Activated CD8-positive, alpha-beta memory T cell treated with anti-CD3 and anti-CD28 coated beads for 1 hour (primary cell): ENCODE data around the gene KCNS1.
"Not testable (repeated sequence)": the region's sequence is repeated elsewhere in the genome, so short reads cannot be mapped to it uniquely, and the experiment has no call there.

ENCODE experiments used
- DNase-seq, 2 donors: peaks; one replicate each; pipeline ENCODE4 v3.0.0-alpha.2; 2020; ENCODE audit warnings: low read depth in 1 of 2; ENCODE audit errors: extremely low read depth in 1 of 2

KCNS1 gene, protein sequence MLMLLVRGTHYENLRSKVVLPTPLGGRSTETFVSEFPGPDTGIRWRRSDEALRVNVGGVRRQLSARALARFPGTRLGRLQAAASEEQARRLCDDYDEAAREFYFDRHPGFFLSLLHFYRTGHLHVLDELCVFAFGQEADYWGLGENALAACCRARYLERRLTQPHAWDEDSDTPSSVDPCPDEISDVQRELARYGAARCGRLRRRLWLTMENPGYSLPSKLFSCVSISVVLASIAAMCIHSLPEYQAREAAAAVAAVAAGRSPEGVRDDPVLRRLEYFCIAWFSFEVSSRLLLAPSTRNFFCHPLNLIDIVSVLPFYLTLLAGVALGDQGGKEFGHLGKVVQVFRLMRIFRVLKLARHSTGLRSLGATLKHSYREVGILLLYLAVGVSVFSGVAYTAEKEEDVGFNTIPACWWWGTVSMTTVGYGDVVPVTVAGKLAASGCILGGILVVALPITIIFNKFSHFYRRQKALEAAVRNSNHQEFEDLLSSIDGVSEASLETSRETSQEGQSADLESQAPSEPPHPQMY

DNA sequence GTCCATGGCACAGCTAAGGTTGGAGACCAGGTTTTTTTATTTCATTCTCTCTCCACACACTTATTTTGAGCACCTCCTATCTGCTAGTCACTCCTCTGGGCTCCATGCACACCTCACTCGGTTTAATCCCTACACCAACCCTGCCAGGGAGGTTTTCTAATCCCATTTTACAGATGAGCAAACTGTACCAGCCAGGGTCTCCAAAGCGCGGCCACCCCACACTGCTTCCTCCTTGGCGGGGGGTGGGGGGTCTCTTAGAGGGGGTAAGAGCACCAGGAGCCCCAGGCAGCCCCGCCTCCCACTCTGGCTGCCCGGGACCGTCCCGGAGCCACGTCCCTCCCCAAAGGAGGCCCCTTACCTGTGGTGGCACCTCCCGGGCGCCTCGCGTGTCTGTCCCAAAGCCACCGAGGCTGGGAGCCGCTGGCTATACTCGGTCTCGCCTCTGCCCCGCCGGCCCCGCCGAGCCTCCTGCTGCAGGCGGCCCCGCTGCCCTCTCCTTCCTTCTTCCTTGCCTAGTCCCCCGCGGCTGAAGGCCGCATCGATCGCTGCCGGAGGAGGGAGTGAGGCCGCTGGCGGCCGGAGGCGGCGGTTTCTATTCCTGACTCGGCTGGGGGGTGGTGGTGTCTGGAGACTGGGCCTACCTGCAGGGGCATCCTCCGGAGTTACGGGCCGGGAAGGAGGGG is at the start of gene KCNS1:
TSS of gene KCNS1 (minus strand) at position 565 of the 683 bp plus-strand sequence. CDS start 1,891 bp downstream, outside the sequence.
- DNase-seq, result no peak

DNA sequence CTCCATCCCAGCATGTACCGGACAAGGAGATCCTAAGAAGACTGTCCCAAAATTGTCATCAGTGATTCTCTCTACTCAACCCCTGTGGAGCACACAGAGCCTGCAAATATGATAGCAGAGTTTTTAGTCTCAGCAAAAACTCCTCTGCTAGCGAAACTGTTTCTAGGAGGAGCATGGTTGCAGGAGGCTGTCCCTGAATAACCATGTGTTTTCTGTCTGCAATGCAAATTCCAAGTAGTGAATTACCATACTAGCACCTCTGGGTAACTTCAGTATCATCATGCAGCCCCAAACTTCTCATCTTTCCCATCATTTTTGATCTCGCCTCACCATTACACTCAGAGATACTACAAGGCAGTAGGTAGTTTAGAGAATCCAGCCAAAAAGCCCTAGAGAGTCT is 48.1 kb upstream of the KCNS1 start:
- DNase-seq, result no peak

DNA sequence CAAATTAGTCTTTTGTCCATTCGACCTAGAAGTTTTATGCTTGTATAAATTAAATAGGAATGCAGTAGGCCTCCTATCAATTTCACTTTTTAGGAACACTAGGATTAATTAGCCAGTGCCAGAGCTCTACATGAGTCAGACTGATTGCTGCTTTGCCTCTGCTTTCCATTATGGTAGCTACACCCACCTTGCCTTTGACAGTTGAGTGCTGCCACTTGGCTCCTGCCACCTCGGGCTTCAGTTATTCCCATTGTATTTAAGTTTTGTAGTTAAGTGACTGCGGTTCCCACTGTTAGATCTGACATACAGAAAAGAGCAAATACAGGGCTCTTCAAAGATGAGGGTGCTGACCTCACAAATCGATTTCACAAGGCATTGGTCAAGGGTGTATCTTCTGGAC is 39.9 kb upstream of the KCNS1 start:
- no peak for DNase-seq

DNA sequence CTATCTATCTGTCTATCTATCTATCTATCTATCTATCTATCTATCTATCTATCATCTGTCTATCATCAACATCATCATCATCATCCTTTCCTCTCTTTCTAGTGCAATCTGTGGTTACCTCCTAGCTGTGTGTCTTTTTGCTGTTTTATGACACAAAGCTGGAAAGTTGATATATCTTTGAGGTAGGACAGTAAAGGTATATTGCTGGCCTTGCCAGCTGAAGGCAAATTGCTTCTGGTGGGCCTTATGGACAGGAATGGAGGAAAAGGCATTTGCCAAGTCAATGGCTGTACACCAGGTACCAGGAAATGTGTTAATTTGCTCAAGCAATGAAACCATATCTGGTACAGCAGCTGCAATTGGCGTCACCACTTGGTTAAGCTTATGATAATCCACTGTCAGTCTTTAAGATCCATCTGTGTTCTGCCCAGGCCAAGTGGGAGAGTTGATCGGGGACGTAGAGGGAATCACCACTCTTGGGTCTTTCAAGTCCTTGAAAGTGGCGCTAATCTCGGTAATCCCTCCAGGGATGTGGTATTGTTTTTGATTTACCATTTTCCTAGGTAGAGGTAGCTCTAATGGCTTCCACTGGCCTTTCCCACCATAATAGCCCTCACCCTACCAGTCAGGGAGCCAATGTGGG is 38.9 kb upstream of the KCNS1 start:
- not testable (repeated sequence) for DNase-seq

DNA sequence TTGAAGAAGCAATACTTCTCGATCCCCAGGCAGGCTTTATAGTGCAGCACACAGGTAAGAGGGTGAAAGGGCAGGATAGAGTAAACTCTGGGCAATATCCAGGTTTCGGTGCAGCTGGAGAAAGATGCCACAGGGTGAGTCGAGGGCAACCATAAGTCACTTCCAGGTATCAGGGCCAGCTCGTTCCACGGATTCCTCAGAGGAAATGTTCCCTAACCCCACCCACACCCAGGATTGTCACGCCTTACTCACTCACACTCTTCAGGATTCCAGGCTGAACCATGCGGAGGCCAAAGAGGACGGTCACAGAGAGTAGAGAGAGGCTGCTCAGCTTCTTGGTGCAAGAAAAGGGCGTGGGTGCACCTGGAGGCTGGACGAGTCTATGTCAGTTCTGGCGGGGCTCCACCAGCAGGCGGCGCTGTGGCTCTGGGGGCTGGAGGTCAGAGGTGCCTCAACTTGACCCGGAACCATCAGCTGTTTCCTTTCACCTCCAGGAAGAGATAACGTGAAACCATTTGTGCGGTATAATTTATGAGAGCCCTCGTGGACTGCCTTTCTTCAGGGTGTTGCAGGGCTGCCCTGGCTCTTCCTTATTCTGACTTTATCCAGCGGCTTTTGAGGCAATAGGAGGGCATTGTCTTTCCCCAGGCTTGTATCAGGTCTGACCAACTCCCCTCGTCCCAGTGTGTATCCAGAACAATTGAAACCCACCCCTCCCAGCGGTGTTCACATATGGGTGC is 37.8 kb upstream of the KCNS1 start:
- peak in 1 of 2 donors; percentile 24 for DNase-seq

DNA sequence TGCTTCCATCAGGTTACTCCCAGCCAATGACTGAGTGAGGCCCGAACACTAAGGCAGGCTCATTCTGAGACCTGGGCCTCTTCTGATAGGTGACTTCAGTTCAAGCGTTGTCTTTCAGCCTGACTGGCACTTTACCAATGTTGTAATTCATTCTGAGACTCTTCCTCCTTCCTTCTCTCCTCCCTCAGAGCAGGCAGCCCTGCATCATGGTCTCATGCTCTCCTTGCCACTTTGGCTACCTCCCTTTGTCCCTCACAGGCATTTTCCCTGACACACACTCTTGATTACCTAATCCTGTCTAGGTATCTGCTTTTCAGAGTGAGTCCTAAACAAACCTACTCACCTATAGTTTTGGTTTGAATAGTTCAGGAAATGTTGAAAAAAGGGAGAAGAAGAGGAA is 36.0 kb upstream of the KCNS1 start:
- DNase-seq, result no peak

DNA sequence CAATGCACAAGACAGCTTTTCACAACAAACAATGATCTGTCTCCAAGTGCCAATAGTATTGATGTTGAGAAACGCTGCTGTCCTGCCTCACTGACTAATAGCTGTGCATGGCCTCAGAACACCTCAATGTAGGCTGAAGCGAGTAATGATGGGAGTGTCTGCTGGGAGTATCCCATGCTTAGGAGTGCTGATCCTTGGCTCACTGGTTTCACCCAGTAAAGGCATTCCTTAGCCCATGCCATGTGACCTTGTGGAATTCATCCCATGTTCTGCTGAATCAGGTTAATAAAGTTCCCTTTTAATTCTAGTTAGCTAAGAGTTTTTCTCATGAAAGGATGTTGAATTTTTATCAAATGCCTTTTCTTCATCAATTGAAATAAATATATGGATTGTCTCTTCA is 27.2 kb upstream of the KCNS1 start:
- DNase-seq, result no peak

DNA sequence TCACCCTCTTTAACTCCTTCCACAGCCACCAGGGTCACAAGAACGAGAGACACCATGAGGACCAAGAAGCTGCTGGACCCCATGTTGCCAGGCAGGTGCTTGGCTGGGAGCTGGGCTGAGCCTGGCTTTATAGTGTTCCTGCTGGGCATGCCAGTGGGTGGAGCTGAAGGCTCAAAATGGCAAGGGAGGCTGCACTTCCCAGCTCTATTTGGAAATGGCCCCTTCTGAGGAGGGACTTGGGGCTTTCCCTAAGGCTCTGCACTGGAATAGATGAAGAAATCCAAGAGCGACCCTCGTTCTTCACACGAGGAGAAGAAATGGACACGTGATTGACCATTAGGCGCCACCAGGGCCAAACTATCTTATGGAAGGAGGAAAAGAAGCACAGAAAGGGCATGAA is 23.4 kb upstream of the KCNS1 start, which contains the start of gene WFDC12:
TSS of gene WFDC12 (minus strand) at position 101 of the 400 bp plus-strand sequence. CDS start at position 83, 18 bp downstream.
- DNase-seq, result no peak

DNA sequence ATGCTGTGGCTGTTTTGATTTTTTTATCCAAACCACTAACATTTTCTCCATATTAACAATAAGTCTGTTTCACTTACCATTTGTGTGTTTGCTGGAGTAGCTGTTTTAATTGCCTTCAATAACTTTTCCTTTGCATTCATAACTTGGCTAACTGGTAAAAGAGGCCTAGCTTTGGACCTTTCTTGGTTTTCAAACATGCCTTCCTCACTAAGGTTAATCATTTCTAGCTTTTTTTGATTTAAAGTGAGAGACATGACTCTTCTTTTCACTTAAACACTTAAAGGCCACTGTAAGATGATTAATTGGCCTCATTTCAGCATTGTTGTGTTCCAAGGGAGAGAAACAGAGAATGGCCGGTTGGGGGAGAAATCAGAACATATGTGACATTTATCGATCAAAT is 20.5 kb upstream of the KCNS1 start:
- no peak for DNase-seq

DNA sequence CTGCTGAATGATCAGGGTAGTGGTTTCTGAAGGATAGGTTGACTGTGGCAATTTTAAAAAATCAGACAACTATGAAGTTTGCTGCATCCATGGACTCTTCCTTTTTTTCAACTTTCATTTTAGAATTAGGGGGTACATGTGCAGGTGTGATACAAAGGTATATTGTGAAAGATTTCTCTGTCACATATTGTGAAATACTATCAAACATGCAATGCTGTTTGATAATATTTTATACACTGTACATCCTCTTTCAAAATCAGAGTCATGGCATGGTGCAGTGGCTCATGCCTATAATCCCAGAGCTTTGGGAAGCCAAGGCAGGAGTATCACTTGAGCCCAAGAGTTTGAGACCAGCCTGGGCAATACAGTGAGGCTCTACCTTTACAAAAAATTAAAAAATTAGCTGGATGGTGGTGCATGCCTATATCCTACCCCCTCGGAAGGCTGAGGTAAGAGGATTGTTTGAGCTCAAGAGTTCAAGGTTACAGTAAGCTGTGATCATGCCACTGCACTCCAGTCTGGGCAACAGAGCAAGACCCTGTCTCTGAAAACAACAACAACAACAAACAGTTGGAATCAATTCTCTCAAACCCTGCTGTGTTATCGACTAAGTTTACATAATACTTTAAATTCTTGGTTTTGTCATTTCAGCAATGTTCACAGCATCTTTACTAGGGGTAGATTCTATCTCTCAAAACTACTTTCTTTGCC is 18.8 kb upstream of the KCNS1 start:
- DNase-seq, result no peak

DNA sequence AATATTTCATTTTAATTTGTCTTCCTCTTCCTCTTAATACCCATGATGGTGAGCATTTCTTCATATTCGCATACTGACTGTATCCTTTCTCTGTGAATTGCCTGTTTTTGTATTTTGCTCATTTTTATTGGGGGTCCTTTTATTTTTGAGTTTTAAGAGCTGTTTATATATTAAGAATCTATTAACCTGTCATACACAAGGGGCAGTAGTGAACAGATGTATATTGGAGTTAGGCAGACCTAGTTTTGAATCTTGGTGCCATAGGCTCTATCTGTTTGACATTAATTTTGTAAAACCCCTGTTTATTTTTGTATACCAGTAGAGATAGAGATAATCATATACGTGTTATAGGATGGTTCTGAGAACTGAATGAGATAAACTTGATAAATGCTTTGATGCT is 17.1 kb upstream of the KCNS1 start:
- no peak for DNase-seq

DNA sequence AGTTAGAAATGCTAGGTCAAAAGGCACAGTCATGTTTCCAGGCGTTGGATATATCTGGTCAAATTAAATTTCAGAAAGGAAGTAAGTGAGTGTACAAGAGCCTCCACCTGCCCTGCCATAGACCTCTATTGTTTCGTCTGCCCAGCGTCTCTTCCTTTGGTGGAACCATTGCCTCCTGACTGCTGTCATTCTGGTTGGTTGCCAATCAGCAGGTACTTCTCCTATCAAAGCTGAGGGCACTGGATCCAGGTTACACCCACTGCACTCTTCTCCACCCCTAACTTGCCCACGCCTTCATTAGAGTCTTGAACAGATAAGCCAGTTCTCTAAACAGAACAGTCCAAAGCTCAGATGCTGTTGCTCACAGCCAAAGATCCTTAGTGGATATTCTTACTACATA is 16.7 kb upstream of the KCNS1 start:
- DNase-seq, result no peak

DNA sequence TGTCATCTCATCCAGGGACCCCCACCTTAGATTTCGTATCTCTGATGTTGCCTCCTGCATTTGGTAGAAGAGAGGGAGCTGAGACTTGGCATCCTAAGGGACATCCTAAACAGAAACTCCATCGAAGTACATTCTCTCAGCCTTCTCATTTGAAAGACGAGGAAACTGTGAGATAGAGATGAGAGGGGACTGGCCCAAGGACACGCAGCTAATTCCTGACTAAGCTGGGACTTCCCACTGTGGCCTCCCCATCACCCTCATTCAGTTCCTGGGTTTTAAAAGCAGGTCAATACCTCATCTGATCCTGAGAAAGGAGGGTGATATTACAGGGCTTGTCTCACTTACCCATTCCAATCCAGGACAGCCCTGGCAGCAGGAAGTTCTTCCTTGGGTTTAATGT is 14.9 kb upstream of the KCNS1 start:
- DNase-seq, result no peak

DNA sequence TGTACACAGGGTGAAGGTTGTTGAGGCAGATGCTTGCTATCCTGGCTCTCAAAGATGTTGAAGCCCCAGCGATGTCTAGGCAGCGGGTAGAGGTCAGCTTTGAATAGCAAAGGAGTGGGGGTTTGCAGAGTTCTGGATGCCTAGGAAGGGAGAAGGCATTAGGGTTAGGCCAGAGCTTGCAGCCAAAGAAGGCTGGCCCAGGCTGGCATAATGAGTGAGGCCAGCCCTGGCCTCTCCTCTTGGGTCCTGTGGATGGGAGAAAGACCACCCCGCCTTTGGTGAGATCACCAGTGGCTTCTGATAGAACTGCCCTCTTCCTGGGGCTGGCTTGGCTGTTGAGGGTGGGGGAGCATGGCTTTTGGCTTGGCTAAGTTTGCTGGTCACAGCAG is 14.5 kb upstream of the KCNS1 start:
- DNase-seq, result no peak

DNA sequence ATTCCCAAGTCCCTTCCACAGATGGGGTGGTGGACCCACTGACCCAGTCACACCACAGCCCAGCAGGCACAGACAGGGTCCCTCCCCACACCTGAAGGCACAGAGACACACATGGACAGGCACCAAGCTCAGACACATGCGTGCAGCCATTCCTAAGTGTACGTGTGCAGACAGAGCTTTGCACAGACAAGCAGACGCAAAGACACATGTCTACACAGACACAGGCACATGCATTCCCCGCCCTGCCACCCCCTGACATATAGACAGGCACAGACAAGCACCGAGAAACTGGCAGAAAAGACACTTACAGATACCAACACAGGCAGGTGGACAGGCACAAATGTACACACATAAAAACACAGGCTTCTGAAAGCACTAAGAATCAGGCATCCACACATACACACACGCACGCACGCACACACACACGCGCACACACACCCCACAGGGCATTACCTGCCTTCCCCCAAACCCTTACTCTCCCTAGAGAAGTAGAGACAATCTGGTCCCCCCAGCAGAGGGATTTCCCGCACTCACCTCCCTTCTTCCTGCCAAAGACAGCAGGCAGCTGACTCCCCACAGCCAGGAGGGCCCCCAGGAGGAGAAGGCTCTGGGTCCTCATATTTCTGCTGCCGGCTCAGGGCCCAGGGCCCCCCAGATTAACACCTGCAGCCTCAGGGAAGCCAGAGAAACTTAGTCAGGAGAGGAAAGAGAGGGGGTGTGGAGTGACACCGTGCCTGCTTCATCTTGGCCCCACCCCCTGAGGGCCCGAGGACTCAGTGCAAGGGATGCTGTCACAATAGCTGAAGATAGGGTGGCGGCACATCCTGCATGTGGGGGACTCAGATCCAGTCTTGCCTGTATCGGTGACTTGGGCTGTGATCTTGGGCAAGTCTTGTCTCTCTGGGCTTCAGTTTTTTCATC is 13.8 kb upstream of the KCNS1 start, which contains the start of gene WFDC5:
TSS of gene WFDC5 (minus strand) at position 710 of the 921 bp plus-strand sequence. CDS start at position 619, 91 bp downstream.
- no peak for DNase-seq

DNA sequence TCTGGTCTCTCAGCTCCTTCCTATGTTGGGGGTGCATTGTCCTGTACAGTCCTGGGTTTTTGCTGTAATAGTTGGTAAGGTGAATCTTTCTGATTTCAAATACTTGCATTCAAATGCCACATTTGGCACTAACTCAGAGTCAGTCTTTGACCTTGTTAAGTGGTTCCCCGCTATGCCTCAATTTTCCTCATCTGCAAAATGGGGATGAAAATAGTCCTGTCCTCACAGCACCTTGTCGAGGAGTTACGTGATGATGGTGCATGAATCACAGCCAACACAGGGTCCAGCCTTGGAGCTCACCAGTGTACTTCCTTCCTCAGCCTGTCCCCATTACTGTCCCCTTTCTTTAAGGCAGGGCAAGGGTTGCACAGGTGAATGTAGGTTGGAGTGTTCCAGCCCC is 12.9 kb upstream of the KCNS1 start:
- DNase-seq, result no peak

DNA sequence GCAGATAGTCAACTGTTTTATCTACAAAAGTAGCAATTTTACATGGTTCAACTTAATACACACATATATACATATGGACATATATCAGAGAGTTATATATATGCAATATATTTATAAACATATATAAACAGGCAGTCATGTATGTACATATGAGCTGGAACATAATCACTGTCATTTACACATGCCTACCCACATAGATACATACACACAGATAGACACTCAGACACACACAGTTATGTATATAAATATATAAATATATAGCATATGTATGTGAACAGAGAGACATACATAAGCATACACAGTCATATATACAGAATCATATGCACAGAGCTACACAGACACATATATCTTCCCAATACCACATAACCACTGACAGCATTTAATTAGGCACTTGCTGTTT is 11.8 kb upstream of the KCNS1 start:
- no peak for DNase-seq

DNA sequence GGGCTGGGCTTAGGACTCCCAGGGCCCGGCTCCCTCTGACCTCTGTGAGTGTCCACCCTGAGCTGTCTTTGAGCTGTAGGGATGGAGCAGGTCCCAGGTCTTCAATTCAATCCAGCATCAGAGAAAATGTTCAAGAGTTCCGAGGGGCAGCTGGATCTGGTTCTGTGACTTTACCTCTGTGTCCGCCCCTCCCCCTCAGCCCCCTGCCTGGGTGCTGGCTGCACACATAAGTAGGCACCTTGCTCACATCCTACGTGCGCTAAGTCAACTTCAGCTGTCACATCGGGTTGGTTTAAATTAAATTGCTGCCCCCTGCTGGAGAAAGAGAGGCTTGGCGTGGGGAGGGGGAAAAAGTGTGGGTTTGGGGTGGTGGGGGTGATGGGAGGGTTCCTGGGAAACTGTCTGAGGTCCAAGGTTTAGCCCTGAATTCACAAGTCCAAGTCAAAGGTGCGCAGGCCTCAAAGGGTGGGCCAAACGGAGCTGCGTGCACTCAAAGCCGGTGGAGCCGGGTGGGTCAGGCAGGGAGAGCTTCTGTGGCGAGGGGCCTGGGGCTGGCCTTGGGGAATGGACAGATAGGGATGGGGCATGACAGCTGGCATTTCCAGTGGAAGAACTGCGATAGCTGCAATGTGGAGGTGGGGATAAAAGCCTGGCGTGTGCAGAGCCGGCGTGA is 11.0 kb upstream of the KCNS1 start:
- no peak for DNase-seq
